Stimulated activated CD4-positive, alpha-beta T cell treated with anti-CD3 and anti-CD28 coated beads, TNF-alpha, amount 100 ng/mL, for 48 hours (primary cell): ENCODE results near the gene RPS29.
"Not testable (repeated sequence)": the region's sequence is repeated elsewhere in the genome, so short reads cannot be mapped to it uniquely, and the experiment has no call there.

ENCODE experiments used
- DNase-seq, 3 donors: peaks; one replicate each; pipeline ENCODE4 v3.0.0-alpha.2; 2020; ENCODE audit warnings: low read depth in 3 of 3

The RPS29 gene

DNA sequence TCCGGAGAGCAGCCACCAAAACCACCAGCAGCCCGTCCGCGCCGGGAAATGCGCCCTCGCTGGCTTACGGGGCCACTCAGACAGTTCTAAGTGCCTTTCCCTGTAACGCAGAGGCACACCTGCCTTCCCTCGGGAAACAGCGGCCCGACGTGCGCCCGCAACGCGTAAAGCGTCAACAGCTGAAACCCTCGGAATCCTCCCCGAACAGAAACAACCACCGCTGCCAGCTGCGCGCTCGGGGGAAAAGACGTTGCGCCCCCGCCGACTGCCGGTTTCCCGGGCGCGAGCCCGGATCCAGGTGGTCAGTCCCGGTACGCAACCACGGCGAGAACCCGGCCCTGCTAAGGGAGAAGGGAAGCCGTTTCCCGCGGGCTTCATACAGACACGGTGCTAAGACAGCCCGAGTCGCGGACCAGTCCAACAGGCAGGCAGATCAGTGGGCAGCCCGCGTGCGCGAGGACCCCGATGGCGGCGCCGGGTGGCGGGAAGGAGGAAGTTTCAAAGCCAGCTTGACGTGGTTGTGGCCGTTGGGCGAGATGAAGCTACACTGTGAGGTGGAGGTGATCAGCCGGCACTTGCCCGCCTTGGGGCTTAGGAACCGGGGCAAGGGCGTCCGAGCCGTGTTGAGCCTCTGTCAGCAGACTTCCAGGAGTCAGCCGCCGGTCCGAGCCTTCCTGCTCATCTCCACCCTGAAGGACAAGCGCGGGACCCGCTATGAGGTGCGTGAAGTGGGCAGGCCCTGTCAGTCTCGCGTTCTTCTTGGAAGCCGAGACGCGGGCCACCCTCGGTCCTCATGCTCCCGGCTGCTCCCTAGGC, 12.5 kb upstream of the RPS29 start, which contains the start of gene LRR1:
TSS of gene LRR1 (plus strand) at position 456 of the 816 bp plus-strand sequence. CDS start at position 537, 81 bp downstream.
- peak; percentile 69 to 81 (median 76) for DNase-seq

DNA sequence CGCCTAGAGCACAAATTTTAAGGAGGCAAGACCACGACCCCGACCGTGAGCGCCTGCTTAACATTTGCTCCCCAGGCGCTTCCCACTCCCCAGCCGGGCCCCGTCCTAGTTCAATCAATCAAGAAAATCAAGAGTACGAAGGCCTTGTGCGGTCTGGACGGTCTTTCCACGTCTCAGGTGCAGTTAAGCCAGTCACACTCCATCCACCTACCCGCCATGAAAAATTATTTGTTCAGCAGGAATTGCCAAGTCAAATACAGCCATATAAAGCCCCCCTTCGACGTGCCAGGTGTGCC, 12.0 kb upstream of the RPS29 start:
- no peak for DNase-seq

DNA sequence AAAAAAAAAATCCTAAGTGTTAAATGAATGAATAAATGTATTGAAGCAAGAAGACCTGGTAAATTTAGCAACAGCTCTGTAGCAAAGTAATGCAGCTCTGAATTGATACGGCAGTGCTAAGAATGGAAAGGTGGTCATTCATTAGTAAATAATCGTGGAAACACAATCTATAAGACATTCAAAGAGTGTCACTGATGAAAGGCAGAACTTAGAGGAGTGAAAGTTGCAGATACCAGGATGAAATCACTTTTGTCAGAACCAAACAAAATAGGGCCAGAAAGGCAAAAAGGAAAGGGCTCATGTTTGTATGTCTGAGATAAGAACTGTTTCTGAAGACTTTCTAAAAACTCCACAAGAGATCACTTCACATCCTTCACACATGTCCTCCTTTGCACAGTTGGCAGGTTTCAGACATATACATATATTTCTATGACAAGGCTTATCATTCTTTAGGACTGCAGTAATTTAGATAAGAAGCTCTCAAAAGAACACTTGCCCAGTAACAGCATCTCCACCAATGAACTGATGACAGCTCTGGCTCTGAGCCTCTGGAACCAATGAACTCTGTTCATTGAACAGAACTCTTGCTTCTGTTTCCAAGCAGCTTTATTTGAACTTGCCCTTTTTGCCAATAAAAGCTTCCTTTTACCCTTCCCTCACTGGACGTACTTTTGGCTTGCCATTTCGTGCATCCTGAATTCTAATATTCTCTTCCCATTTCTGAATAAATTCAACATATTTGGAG, 8.3 kb upstream of the RPS29 start:
- DNase-seq: no peak

GRCh38 chr14:49593016-49593415, 6.8 kb upstream of the RPS29 start:
- DNase-seq: no peak

GRCh38 chr14:49589387-49589786, 3.2 kb upstream of the RPS29 start:
- no peak for DNase-seq

DNA sequence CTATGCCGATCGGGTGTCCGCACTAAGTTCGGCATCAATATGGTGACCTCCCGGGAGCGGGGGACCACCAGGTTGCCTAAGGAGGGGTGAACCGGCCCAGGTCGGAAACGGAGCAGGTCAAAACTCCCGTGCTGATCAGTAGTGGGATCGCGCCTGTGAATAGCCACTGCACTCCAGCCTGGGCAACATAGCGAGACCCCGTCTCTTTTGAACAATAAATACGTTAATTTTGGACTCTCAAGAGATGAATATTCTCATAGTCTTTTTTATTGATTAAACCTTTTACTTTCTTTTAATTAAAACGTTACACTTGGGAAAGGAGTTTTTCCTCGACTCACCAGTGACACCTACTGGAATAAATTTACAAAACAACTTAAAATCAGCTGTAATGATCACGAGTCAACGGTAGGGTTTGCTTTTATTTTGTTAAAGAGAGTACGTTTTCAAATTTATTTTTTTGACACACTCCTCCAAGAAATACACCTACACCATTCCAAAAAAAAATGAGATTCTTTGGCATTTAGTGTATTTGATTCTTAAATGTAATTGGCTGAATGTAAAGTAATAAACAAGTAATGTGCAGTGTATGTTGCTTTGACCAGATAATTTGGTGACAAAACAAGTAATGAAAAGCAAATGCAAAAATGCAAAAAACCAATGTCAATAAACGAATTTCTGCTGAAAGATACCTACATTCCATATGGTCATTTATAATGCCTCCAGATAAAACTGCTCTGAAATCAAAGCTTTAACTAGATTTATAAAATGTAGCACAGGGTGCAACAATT, 687 bp upstream of the RPS29 start:
- peak in 2 of 3 donors; percentile 37 to 44 for DNase-seq

- DNase-seq: not testable (repeated sequence)
Observed at GRCh38 chr14:49584981-49585640, 1.1 kb downstream of the RPS29 start.

DNA sequence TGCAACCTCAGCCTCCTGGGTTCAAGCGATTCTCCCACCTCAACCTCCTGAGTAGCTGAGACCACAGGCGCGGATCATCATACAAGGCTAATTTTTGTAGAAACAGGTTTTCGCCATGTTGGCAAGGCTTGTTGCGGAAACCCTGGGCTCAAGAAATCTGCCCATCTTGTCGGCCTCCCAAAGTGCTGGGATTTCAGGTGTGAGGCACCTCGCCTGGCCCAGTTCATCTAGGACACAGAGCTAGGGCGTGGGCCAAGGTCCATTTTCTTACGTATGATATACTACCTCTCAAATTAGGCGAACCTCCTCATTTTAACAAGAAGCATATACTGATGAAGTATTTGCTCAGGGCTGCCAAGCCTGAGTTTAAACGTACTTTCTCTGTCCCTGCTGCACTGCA, 2.1 kb downstream of the RPS29 start:
- DNase-seq: no peak

DNA sequence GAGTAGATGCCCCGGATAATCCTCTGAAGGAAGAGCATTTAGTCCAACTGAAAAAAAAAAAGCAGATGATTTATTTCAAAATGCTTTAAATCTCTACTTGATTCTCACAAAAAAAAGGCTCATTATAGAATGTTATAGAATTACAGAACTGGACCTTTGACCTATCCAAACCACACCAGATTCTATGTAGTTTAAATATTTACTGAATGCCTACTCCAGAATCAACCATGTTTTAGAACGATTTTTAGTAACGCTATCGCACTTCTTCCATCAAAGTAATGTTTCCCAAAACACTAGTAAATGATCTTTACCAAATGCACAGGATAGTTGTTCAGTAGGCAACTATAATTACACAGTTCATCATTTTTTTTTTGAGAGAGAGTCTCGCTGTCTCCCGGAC, 2.6 kb downstream of the RPS29 start:
- no peak for DNase-seq

- no peak for DNase-seq
Observed at GRCh38 chr14:49582113-49582977, 3.8 kb downstream of the RPS29 start.

DNA sequence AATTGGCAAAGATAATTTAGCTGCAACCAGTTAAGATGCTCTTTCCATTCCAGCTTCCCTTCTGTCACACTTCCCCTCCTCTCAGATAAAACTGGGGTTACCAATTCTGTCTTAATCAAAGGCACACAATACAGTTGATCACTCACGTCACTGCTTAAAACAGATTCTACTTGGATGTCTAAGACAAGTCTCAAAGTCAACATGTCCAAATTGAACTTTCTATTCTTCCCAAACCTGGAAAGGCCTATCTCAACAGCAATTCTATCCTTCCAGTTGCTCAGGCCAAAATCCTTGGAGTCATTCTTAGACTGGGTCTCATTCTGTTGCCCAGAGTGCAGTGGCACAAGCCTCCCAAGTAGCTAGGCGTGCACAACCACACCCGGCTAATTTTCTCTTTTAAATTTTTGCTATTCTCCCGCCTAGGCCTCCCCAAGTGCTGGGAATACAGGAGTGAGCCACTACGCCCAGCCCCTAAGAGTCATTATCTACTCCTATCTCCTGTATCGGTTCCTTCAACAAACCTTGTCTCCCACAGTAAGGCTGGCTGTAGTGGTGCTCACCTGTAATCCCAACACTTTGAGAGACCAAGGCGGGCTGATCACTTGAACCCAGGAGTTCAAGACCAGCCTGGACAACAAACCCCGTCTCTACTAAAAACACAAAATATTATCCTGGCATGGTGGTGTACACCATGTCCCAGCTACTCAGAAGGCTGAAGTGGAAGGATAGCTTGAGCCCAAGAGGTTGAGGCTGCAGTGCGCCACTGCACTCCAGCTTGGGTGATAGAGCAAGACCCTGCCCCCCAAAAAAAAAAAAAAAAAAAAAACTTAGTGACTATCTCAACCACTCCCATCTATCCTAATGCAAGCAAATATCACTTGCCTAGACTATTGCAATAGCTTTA, 4.7 kb downstream of the RPS29 start:
- DNase-seq: no peak

- DNase-seq: no peak
Observed at GRCh38 chr14:49579841-49580240, 6.3 kb downstream of the RPS29 start.

DNA sequence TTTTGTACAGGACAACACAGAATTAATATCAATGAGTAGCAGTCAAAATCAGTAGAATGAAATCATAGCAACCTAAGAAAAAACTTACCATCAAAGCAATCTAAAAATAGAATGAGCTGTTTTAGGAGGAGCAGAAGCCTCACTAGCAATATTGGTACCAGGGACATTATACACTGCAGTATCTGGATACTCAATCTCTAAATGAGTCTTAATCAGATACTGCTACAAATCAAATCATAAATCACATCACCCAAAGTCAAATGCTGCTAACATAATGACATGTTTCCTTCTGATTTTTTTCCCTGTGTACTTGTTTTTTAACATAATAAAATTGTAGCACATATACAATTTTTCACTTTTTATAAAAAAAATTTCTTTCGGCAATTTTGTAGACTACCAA, 8.0 kb downstream of the RPS29 start:
- no peak for DNase-seq

- DNase-seq: no peak
Observed at GRCh38 chr14:49574038-49574437, 12.1 kb downstream of the RPS29 start.

GRCh38 chr14:49569281-49569680, 16.9 kb downstream of the RPS29 start:
- no peak for DNase-seq

GRCh38 chr14:49566714-49567113, 19.5 kb downstream of the RPS29 start:
- DNase-seq: no peak

DNA sequence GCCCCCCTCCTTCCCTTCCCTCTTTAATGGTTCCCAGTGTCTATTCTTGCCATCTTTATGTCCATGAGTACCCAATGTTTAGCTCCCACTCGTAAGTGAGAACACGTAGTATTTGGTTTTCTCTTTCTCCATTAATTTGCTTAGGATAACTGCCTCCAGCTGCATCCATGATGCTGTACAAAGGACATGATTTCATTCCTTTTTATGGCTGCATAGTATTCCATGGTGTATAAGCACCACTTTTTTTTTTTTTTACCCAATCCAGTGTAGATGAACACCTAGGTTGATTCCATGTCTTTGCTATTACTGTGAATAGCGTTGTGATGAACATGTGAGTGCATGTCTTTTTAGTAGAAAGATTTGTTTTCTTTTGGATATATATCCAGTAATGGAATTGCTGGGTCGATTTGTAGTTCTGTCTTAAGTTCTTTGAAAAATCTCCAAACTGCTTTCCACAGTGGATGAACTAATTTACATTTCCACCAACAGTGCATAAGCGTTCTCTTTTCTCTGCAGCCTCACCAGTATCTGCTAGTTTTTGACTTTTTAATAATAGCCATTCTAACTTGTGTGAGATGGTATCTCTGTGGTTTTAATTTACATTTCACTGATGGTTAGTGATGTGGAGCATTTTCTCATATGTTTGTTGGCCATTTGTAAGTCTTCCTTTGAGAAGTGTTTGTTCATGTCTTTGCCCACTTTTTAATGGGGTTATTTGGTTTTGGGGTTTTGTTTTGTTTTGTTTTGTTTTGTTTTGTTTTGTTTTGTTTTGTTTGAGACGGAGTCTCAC, 26.0 kb downstream of the RPS29 start:
- DNase-seq: no peak

DNA sequence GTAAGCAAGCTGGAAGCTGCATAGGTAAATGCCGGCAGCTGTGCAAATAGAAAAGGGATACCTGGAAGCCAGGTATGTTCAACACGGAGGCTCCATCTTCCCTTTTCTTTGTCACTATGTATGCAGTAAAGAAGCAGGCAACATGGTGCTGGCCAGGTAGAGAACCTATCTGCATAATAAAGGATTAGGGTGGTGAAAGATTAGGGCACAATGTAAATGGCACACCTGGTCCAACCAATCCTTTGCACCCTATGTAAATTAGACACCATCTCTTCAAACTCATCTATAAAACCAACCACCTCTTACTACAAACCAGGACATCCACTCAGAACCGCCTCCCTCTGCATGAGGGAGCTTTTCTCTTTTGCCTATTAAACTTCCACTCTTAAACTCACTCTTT, 32.3 kb downstream of the RPS29 start:
- no peak for DNase-seq

- no peak for DNase-seq
Observed at GRCh38 chr14:49553106-49553505, 33.1 kb downstream of the RPS29 start.
